HepG2 (cell line): ENCODE data around the gene DMAC2L. TPM values are rescaled to one million over a fixed set of nuclear protein-coding genes. Genes with fewer than 3 reads are reported as not detected.

Experiments used
- DNMT3B ChIP-seq: conservative IDR thresholded peaks from 2 replicates; pipeline ENCODE4 v1.6.1; 2016; ENCODE audit warnings: missing biosample characterization, control low read depth
- FOXK2 ChIP-seq: fragments of 450-650 bp; IDR thresholded peaks from 2 replicates; pipeline ENCODE4 v1.6.1; 2016
- GTF2F1 ChIP-seq: fragments of 150-350 bp; IDR thresholded peaks from 2 replicates; pipeline ENCODE4 v1.6.1; 2014; ENCODE audit warnings: low read length
- HHEX ChIP-seq: IDR thresholded peaks from 2 replicates; pipeline ENCODE4 v1.6.1; 2016; ENCODE audit warnings: control low read depth
- MAFF ChIP-seq: IDR thresholded peaks from 2 replicates; pipeline ENCODE4 v1.6.1; 2011; ENCODE audit warnings: low read depth, low read length, improper control_type of control experiment
- MAX ChIP-seq: IDR thresholded peaks from 2 replicates; pipeline ENCODE4 v1.6.1; 2012; ENCODE audit warnings: inconsistent platforms
- MIXL1 ChIP-seq: IDR thresholded peaks from 2 replicates; pipeline ENCODE4 v1.6.1; 2016
- MTF1 ChIP-seq: sonication (generic); formaldehyde crosslinking; IDR thresholded peaks from 2 replicates; pipeline ENCODE4 v1.5.0; 2020; ENCODE audit warnings: missing genetic modification reagents
- NBN ChIP-seq: fragments of 450-650 bp; conservative IDR thresholded peaks from 2 replicates; pipeline ENCODE4 v1.6.1; 2017
- NFYC ChIP-seq: IDR thresholded peaks from 2 replicates; pipeline ENCODE4 v1.6.1; 2016; ENCODE audit warnings: missing genetic modification reagents, missing compliant biosample characterization
- SMYD3 ChIP-seq: sonication (generic); formaldehyde crosslinking; IDR thresholded peaks from 2 replicates; pipeline ENCODE4 v1.8.1; 2023; ENCODE audit warnings: mild to moderate bottlenecking, missing genetic modification reagents
- SP4 ChIP-seq: sonication (generic); formaldehyde crosslinking; IDR thresholded peaks from 2 replicates; pipeline ENCODE4 v1.8.1; 2023; ENCODE audit warnings: mild to moderate bottlenecking, missing genetic modification reagents
- SPEN ChIP-seq: sonication (generic); formaldehyde crosslinking; IDR thresholded peaks from 2 replicates; pipeline ENCODE4 v1.5.1; 2020; ENCODE audit warnings: low read depth, mild to moderate bottlenecking, missing genetic modification reagents
- TARDBP ChIP-seq: sonication (generic); formaldehyde crosslinking; IDR thresholded peaks from 2 replicates; pipeline ENCODE4 v1.8.0; 2022; ENCODE audit warnings: mild to moderate bottlenecking, missing genetic modification reagents
- TBP ChIP-seq: sonication (generic); formaldehyde crosslinking; IDR thresholded peaks from 2 replicates; pipeline ENCODE4 v1.5.0; 2020; ENCODE audit warnings: missing genetic modification reagents
- THAP11 ChIP-seq: IDR thresholded peaks from 2 replicates; pipeline ENCODE4 v1.6.1; 2016; ENCODE audit warnings: missing biosample characterization, missing genetic modification reagents
- ZBTB10 ChIP-seq: sonication (generic); formaldehyde crosslinking; IDR thresholded peaks from 2 replicates; pipeline ENCODE4 v1.4.0; 2020; ENCODE audit warnings: missing genetic modification reagents, borderline replicate concordance
- ZFYVE20 ChIP-seq: sonication (generic); formaldehyde crosslinking; IDR thresholded peaks from 2 replicates; pipeline ENCODE4 v1.8.0; 2023; ENCODE audit warnings: low read depth, mild to moderate bottlenecking, moderate library complexity, missing genetic modification reagents, borderline replicate concordance
- ZIK1 ChIP-seq: sonication (generic); formaldehyde crosslinking; IDR thresholded peaks from 2 replicates; pipeline ENCODE4 v1.5.0; 2020; ENCODE audit warnings: mild to moderate bottlenecking, low read depth, missing genetic modification reagents, borderline replicate concordance
- ZMAT5 ChIP-seq: sonication (generic); formaldehyde crosslinking; IDR thresholded peaks from 2 replicates; pipeline ENCODE4 v1.5.0; 2020; ENCODE audit warnings: mild to moderate bottlenecking, low read depth, missing genetic modification reagents, borderline replicate concordance
- ZNF282 ChIP-seq: fragments of 450-650 bp; IDR thresholded peaks from 2 replicates; pipeline ENCODE4 v1.6.1; 2018; ENCODE audit not compliant: partially characterized antibody
- ZNF460 ChIP-seq: sonication (generic); formaldehyde crosslinking; IDR thresholded peaks from 2 replicates; pipeline ENCODE4 v1.5.1; 2020; ENCODE audit warnings: missing genetic modification reagents, mild to moderate bottlenecking, borderline replicate concordance
- ZNF547 ChIP-seq: sonication (generic); formaldehyde crosslinking; IDR thresholded peaks from 2 replicates; pipeline ENCODE4 v1.5.1; 2020; ENCODE audit warnings: mild to moderate bottlenecking, missing genetic modification reagents
- ZNF615 ChIP-seq: sonication (generic); formaldehyde crosslinking; IDR thresholded peaks from 2 replicates; pipeline ENCODE4 v1.5.0; 2020; ENCODE audit warnings: mild to moderate bottlenecking, missing genetic modification reagents, borderline replicate concordance
- ZNF737 ChIP-seq: sonication (generic); formaldehyde crosslinking; IDR thresholded peaks from 2 replicates; pipeline ENCODE4 v1.5.0; 2020; ENCODE audit warnings: missing genetic modification reagents, mild to moderate bottlenecking, borderline replicate concordance
- ZNF749 ChIP-seq: sonication (generic); formaldehyde crosslinking; IDR thresholded peaks from 2 replicates; pipeline ENCODE4 v1.8.0; 2022; ENCODE audit warnings: mild to moderate bottlenecking, missing genetic modification reagents, moderate library complexity, borderline replicate concordance
- ZUFSP ChIP-seq: sonication (generic); formaldehyde crosslinking; IDR thresholded peaks from 2 replicates; pipeline ENCODE4 v1.9.0; 2021; ENCODE audit warnings: missing genetic modification reagents, mild to moderate bottlenecking, borderline replicate concordance
- polyA plus RNA-seq, 8 experiments: library from polyadenylated mRNA; depleted of rRNA in 3 of 8; stranded (reverse) in 7 of 8; unstranded in 1 of 8; fragments of >200 nt; fragmentation: Illumina TruSeq in 4 of 8; extraction: Trizol in 4 of 8; gene quantifications; 2 replicates each; pipeline versions ENCODE4 v1.2.1 to v1.2.3, GENCODE V29; 2011 to 2016; ENCODE audit warnings: low read depth in 4 of 8, missing spikeins in 1 of 8, mixed read lengths in 1 of 8; ENCODE audit not compliant: insufficient read depth in 1 of 8
- total RNA-seq, 5 experiments: library from RNA; depleted of rRNA; stranded (reverse); fragments of >200 nt; fragmentation: Illumina TruSeq; extraction: Trizol; gene quantifications; 2 replicates each; pipeline ENCODE4 v1.2.3, GENCODE V29; 2016; ENCODE audit warnings: low read depth in 1 of 5

DMAC2L gene
- total and polyA plus RNA-seq, 2 of the 13 experiments (the other 11 are each of a cell fraction or from before 2014, with no cell fraction given), result 19.4 to 23.2 TPM

- TF ChIP-seq ZBTB10 (CRISPR knock-in tag) (no peak), MTF1 (CRISPR knock-in tag) (no peak), NFYC (CRISPR knock-in tag) (peak; percentile 86), MAFF (no peak), ZNF737 (no peak; the same call in 1 of the 2 replicates), ZFYVE20 (CRISPR knock-in tag) (no peak), SPEN (CRISPR knock-in tag) (peak; percentile 81), MAX (peak; percentile 97), TBP (CRISPR knock-in tag) (no peak), GTF2F1 (0 out of 2 replicates have a peak, but pooled peaks have one; percentile 33), DNMT3B (CRISPR knock-in tag) (peak; percentile 67; the same call in 1 of the 2 replicates), ZUFSP (CRISPR knock-in tag) (no peak), THAP11 (CRISPR knock-in tag) (peak; percentile 67), ZNF282 (no peak), ZNF547 (CRISPR knock-in tag) (peak; percentile 96), ZMAT5 (CRISPR knock-in tag) (no peak), NBN (no peak), ZNF749 (CRISPR knock-in tag) (peak; percentile 96), SMYD3 (CRISPR knock-in tag) (peak; percentile 59; the same call in 1 of the 2 replicates), FOXK2 (no peak), SP4 (CRISPR knock-in tag) (peak; percentile 90), ZNF615 (CRISPR knock-in tag) (no peak), ZIK1 (CRISPR knock-in tag) (peak; percentile 81; the same call in 1 of the 2 replicates), ZNF460 (CRISPR knock-in tag) (peak; percentile 37; the same call in 1 of the 2 replicates), TARDBP (CRISPR knock-in tag) (0 out of 2 replicates have a peak, but pooled peaks have one; percentile 39), MIXL1 (CRISPR knock-in tag) (no peak), HHEX (no peak)
Measured at GRCh38 chr14:50311972-50312733, at the start of gene DMAC2L, which contains the start of gene L2HGDH (continued).
